ENCODE measurements around the gene EPHA7. TPM values are rescaled to one million over a fixed set of nuclear protein-coding genes. Genes with fewer than 3 reads are reported as not detected.

EPHA7 gene
- total RNA-seq, 4 donors from 2014 or later: 158 to 262 (median 219) TPM

GRCh38 chr6:93293872-93294271 lies 125.5 kb downstream of the EPHA7 start:
- H3K4me1 ChIP-seq: peaks cover 0 to 6% (median 3%) of the 10 kb centered on the region in 4 donors
- DNase-seq (ENCODE audit: extremely low spot score): no peak
- H3K36me3 ChIP-seq: no peaks in the 10 kb centered on the region
- H3K27ac ChIP-seq (replicated peaks in 1 of 4): no peak overlapping the region
- H3K9me3 ChIP-seq: no peaks in the 10 kb centered on the region
- intact Hi-C loops (cut with DNase I): no loop called here
- TF ChIP-seq POLR2AphosphoS5 (IDR thresholded peaks at IDR 0.05): no peak
- no peak for TF ChIP-seq EP300 (IDR thresholded peaks at IDR 0.05)
- TF ChIP-seq CTCF (IDR thresholded peaks at IDR 0.05): no peak
- TF ChIP-seq POLR2A (IDR thresholded peaks at IDR 0.05; ENCODE audit: low read depth): no peak
- H3K4me3 ChIP-seq: no peak overlapping the region
- H3K27me3 ChIP-seq: no peaks in the 10 kb centered on the region
- 79% methylated on average over 6 of the region's 6 CpGs for WGBS

- Histone ChIP-seq H3K4me1 (peaks cover 0 to 6% (median 2%) of the 10 kb centered on the region in 4 donors), H3K27ac (replicated peaks in 1 of 4) (no peak overlapping the region), H3K4me3 (no peak overlapping the region), H3K9me3 (no peaks in the 10 kb centered on the region), H3K27me3 (no peaks in the 10 kb centered on the region), H3K36me3 (no peaks in the 10 kb centered on the region)
- TF ChIP-seq CTCF (IDR thresholded peaks at IDR 0.05) (no peak), POLR2AphosphoS5 (IDR thresholded peaks at IDR 0.05) (no peak), POLR2A (IDR thresholded peaks at IDR 0.05; ENCODE audit: low read depth) (no peak), EP300 (IDR thresholded peaks at IDR 0.05) (no peak)
- 87% methylated on average over 4 of the region's 4 CpGs for WGBS
- intact Hi-C loops (cut with DNase I): no loop called here
- DNase-seq (ENCODE audit: extremely low spot score): no peak
Observed at GRCh38 chr6:93293460-93293859, 125.9 kb downstream of the EPHA7 start.

DNA sequence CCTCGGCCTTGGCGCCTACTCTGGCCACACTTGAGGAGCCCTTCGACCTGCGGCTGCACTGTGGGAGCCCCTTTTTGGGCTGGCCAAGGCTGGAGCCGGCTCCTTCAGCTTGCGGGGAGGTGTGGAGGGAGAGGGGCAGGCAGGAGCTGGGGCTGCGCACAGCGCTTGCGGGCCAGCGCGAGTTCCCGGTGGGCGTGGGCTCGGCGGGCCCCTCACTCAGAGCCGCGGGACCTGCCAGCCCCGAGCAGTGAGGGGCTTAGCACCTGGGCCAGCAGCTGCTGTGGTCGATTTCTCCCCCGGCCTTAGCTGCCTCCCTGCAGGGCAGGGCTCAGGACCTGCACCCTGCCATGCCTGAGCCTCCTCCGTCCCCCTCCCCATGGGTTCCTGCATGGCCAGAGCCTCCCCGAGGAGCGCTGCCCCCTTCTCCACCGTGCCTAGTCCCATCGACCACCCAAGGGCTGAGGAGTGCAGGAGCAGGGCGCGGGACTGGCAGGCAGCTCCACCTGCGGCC lies 136.8 kb downstream of the EPHA7 start:
- Histone ChIP-seq H3K4me3 (no peak overlapping the region), H3K4me1 (peaks cover 0 to 27% (median 18%) of the 10 kb centered on the region in 4 donors), H3K36me3 (no peaks in the 10 kb centered on the region), H3K27me3 (no peaks in the 10 kb centered on the region), H3K9me3 (no peaks in the 10 kb centered on the region), H3K27ac (replicated peaks in 1 of 4) (no peak overlapping the region)
- intact Hi-C loops (cut with DNase I): no loop called here
- DNase-seq (ENCODE audit: extremely low spot score): no peak
- 98% methylated on average over 28 of the region's 28 CpGs for WGBS
- no peak for TF ChIP-seq POLR2A (IDR thresholded peaks at IDR 0.05; ENCODE audit: low read depth)
- TF ChIP-seq EP300 (IDR thresholded peaks at IDR 0.05): no peak
- TF ChIP-seq POLR2AphosphoS5 (IDR thresholded peaks at IDR 0.05): no peak
- TF ChIP-seq CTCF (IDR thresholded peaks at IDR 0.05): no peak

GRCh38 chr6:93278241-93278640 lies 141.1 kb downstream of the EPHA7 start:
- TF ChIP-seq POLR2AphosphoS5 (IDR thresholded peaks at IDR 0.05) (no peak), POLR2A (IDR thresholded peaks at IDR 0.05; ENCODE audit: low read depth) (no peak), EP300 (IDR thresholded peaks at IDR 0.05) (no peak), CTCF (IDR thresholded peaks at IDR 0.05) (no peak)
- H3K27ac ChIP-seq (replicated peaks in 1 of 4): no peak overlapping the region
- no peaks in the 10 kb centered on the region for H3K27me3 ChIP-seq
- no peak for DNase-seq (ENCODE audit: extremely low spot score)
- intact Hi-C loops (cut with DNase I): no loop called here
- peaks cover 0 to 36% (median 21%) of the 10 kb centered on the region in 4 donors for H3K4me1 ChIP-seq
- H3K4me3 ChIP-seq: no peak overlapping the region
- H3K9me3 ChIP-seq: no peaks in the 10 kb centered on the region
- H3K36me3 ChIP-seq: no peaks in the 10 kb centered on the region

- 54% methylated on average over 2 of the region's 2 CpGs for WGBS
- Histone ChIP-seq H3K36me3 (peaks cover 0 to 14% (median 0%) of the 10 kb centered on the region in 4 donors), H3K4me3 (no peak overlapping the region), H3K9me3 (no peaks in the 10 kb centered on the region), H3K27me3 (no peaks in the 10 kb centered on the region), H3K27ac (replicated peaks in 1 of 4) (no peak overlapping the region), H3K4me1 (peaks cover 0 to 35% (median 4%) of the 10 kb centered on the region in 4 donors)
- no peak for DNase-seq (ENCODE audit: extremely low spot score)
- intact Hi-C loops (cut with DNase I): no loop called here
- no peak for TF ChIP-seq POLR2A (IDR thresholded peaks at IDR 0.05; ENCODE audit: low read depth)
- no peak for TF ChIP-seq POLR2AphosphoS5 (IDR thresholded peaks at IDR 0.05)
- no peak for TF ChIP-seq CTCF (IDR thresholded peaks at IDR 0.05)
- no peak for TF ChIP-seq EP300 (IDR thresholded peaks at IDR 0.05)
Observed at GRCh38 chr6:93272896-93273295, 146.5 kb downstream of the EPHA7 start.
